B cell (primary cell): ENCODE results near the gene CNKSR2. TPM values are rescaled to one million over a fixed set of nuclear protein-coding genes. Genes with fewer than 3 reads are reported as not detected.

Experiments
- ATAC-seq: fragments of 200-7000 bp; cut with Tn5 transposase; one replicate; pipeline ENCODE4 v1.10.0; 2021; ENCODE audit warnings: low read depth, mild to moderate bottlenecking, moderate number of reproducible peaks, moderate library complexity
- CTCF ChIA-PET: fragments of 350-600 bp; sonication (Branson Sonifier 250); formaldehyde crosslinking; loops from one replicate; lab custom pipeline; 2021; ENCODE audit warnings: antibody characterized with exemption, inconsistent platforms; lab: Charles Lee
- POLR2A ChIA-PET: fragments of 350-600 bp; sonication (Branson Sonifier 250); formaldehyde crosslinking; loops from one replicate; lab custom pipeline; 2021; ENCODE audit warnings: antibody characterized with exemption; lab: Charles Lee
- DNase-seq: peaks from one replicate; pipeline ENCODE4 v3.0.0; 2013
- H2AFZ ChIP-seq: 2 replicates; pipeline ENCODE4 v1.6.1; 2012; ENCODE audit warnings: mild to moderate bottlenecking, low read depth, low read length; ENCODE audit not compliant: insufficient read depth, poor library complexity, severe bottlenecking
- H3K27ac ChIP-seq, 2 donors: 1 replicate in 1 of 2; 2 replicates in 1 of 2; pipeline ENCODE4 v1.5.1; 2012 to 2013; ENCODE audit warnings: low read length in 2 of 2, mild to moderate bottlenecking in 2 of 2, moderate library complexity in 1 of 2
- H3K27me3 ChIP-seq, 4 experiments: fragments of 200-600 bp in 1 of 4; sonication (generic) in 1 of 4; replicated peaks in 1 of 4; 1 replicate in 2 of 4; 2 replicates in 2 of 4; pipeline versions ENCODE4 v1.6.1 to v1.7.0; 2013 to 2016; ENCODE audit warnings: low read length in 3 of 4, mild to moderate bottlenecking in 2 of 4, mixed read lengths in 1 of 4, moderate library complexity in 1 of 4; ENCODE audit not compliant: insufficient read depth in 4 of 4, control insufficient read depth in 3 of 4; ENCODE audit errors: control extremely low read depth in 1 of 4
- H3K36me3 ChIP-seq, 2 experiments: replicated peaks in 1 of 2; 1 replicate in 1 of 2; 2 replicates in 1 of 2; pipeline versions ENCODE4 v1.6.1 to v1.7.1; 2013; ENCODE audit warnings: low read length in 1 of 2; ENCODE audit not compliant: insufficient read depth in 2 of 2, control insufficient read depth in 1 of 2; ENCODE audit errors: control extremely low read depth in 1 of 2, extremely low read depth in 1 of 2
- H3K4me1 ChIP-seq, 2 donors: fragments of 200-600 bp in 1 of 2; sonication (generic) in 1 of 2; 1 replicate in 1 of 2; 2 replicates in 1 of 2; pipeline versions ENCODE4 v1.5.1 to v1.6.1; 2013 to 2017; ENCODE audit warnings: low read length in 2 of 2; ENCODE audit not compliant: control insufficient read depth in 2 of 2, insufficient read depth in 2 of 2
- H3K4me2 ChIP-seq: replicated peaks from 2 replicates; pipeline ENCODE3; 2012; ENCODE audit warnings: mild to moderate bottlenecking, low read depth, low read length; ENCODE audit not compliant: poor library complexity, severe bottlenecking
- H3K4me3 ChIP-seq, 5 experiments: fragments of 200-600 bp in 1 of 5; sonication (generic) in 1 of 5; 1 replicate in 3 of 5; 2 replicates in 2 of 5; pipeline versions ENCODE4 v1.5.1 to v1.7.0; 2011 to 2016; ENCODE audit warnings: low read length in 4 of 5, mild to moderate bottlenecking in 4 of 5, low read depth in 2 of 5, control low read depth in 1 of 5, moderate library complexity in 1 of 5; ENCODE audit not compliant: insufficient read depth in 1 of 5; ENCODE audit errors: control extremely low read depth in 1 of 5, extremely low read depth in 1 of 5
- H3K79me2 ChIP-seq: fragments of 200-600 bp; sonication (generic); one replicate; pipeline ENCODE4 v1.6.0; 2016; ENCODE audit warnings: low read length; ENCODE audit not compliant: control insufficient read depth, insufficient read depth
- H3K9ac ChIP-seq: fragments of 200-600 bp; sonication (generic); 2 replicates; pipeline ENCODE4 v1.6.1; 2017; ENCODE audit warnings: mild to moderate bottlenecking, low read length, moderate library complexity
- H3K9me3 ChIP-seq, 3 donors: one replicate each; pipeline versions ENCODE4 v1.6.1 to v1.7.1; 2013; ENCODE audit warnings: low read length in 2 of 3; ENCODE audit not compliant: control insufficient read depth in 2 of 3, insufficient read depth in 1 of 3; ENCODE audit errors: control extremely low read depth in 1 of 3
- H4K20me1 ChIP-seq: 2 replicates; pipeline ENCODE4 v1.6.0; 2012; ENCODE audit warnings: mild to moderate bottlenecking, low read length; ENCODE audit not compliant: insufficient read depth, control insufficient read depth, poor library complexity, severe bottlenecking
- H3K27ac Mint-ChIP-seq: one replicate; pipeline ENCODE4 v1.8.0; 2021; ENCODE audit warnings: mixed read lengths
- H3K27me3 Mint-ChIP-seq: one replicate; pipeline ENCODE4 v1.8.0; 2021; ENCODE audit warnings: mixed read lengths
- H3K4me1 Mint-ChIP-seq: one replicate; pipeline ENCODE4 v1.8.0; 2021; ENCODE audit warnings: mixed read lengths
- H3K4me3 Mint-ChIP-seq: one replicate; pipeline ENCODE4 v1.8.0; 2021; ENCODE audit warnings: mixed read lengths
- H3K9me3 Mint-ChIP-seq: one replicate; pipeline ENCODE4 v1.8.0; 2022; ENCODE audit warnings: mixed read lengths; ENCODE audit not compliant: insufficient read depth
- CTCF ChIP-seq: fragments of 200-600 bp; IDR thresholded peaks from one replicate; pipeline ENCODE4 v1.8.0; 2022; ENCODE audit warnings: antibody characterized with exemption, mild to moderate bottlenecking
- EZH2 ChIP-seq: IDR thresholded peaks from 2 replicates; pipeline ENCODE4 v1.6.1; 2012; ENCODE audit warnings: borderline replicate concordance, low read depth, mild to moderate bottlenecking, moderate library complexity, low read length; ENCODE audit not compliant: insufficient read depth, poor library complexity, severe bottlenecking
- WGBS: methylation state at CpG from one replicate; pipeline ENCODE4 v1.1.5; 2013; ENCODE audit warnings: missing lambda C conversion rate; ENCODE audit not compliant: insufficient coverage; 5-methylcytosine and 5-hydroxymethylcytosine counted together
- intact Hi-C: fragments of 100-400 bp; cut with micrococcal nuclease; formaldehyde crosslinking; loops from one replicate; pipeline ENCODE4 v1.10.0; 2022
- polyA plus RNA-seq: library from polyadenylated mRNA; depleted of rRNA; stranded (reverse); fragments of >200 nt; gene quantifications from 2 replicates; pipeline ENCODE4 v1.2.3, GENCODE V29; 2012
- total RNA-seq, 2 donors: library from RNA; stranded (reverse); fragments of 120-200 nt in 1 of 2; gene quantifications; 1 replicate in 1 of 2; 2 replicates in 1 of 2; pipeline versions ENCODE4 v1.2.3 to v1.2.4, GENCODE V29; 2013 to 2022

The CNKSR2 gene
- total and polyA plus RNA-seq, 2 donors (not counting 1 experiment from before 2014, with no cell fraction given) = 11.5 to 18.8 TPM

GRCh38 chrX:21639775-21640174 is 265.6 kb downstream of the CNKSR2 start:
- Mint-ChIP-seq H3K4me3 (no peak overlapping the region), H3K4me1 (no peaks in the 10 kb centered on the region), H3K27me3 (no peaks in the 10 kb centered on the region), H3K27ac (no peak overlapping the region), H3K9me3 (no peaks in the 10 kb centered on the region)
- H3K4me2 ChIP-seq = no peak overlapping the region
- no peak for TF ChIP-seq CTCF
- TF ChIP-seq EZH2 = no peak
- H3K9me3 ChIP-seq = no peaks in the 10 kb centered on the region
- H3K9ac ChIP-seq = no peak overlapping the region
- DNase-seq (no peak), ATAC-seq (no peak)
- H3K4me3 ChIP-seq = no peak overlapping the region
- no peaks in the 10 kb centered on the region for H3K79me2 ChIP-seq
- no peaks in the 10 kb centered on the region for H3K36me3 ChIP-seq
- no CpG with 5 or more reads among the region's 3 CpGs for WGBS
- ChIA-PET CTCF (no interaction called here), POLR2A (no interaction called here)
- H2AFZ ChIP-seq = no peak overlapping the region
- H4K20me1 ChIP-seq = no peaks in the 10 kb centered on the region
- H3K4me1 ChIP-seq = no peaks in the 10 kb centered on the region
- H3K27ac ChIP-seq = no peak overlapping the region
- H3K27me3 ChIP-seq = no peaks in the 10 kb centered on the region
- intact Hi-C loops = no loop called here

GRCh38 chrX:21645431-21645830 is 271.2 kb downstream of the CNKSR2 start:
- Histone ChIP-seq H3K4me2 (no peak overlapping the region), H3K27ac (no peak overlapping the region), H3K27me3 (no peaks in the 10 kb centered on the region), H2AFZ (no peak overlapping the region), H3K9me3 (no peaks in the 10 kb centered on the region), H3K4me3 (no peak overlapping the region), H3K79me2 (no peaks in the 10 kb centered on the region), H3K9ac (no peak overlapping the region), H3K4me1 (no peaks in the 10 kb centered on the region), H3K36me3 (no peaks in the 10 kb centered on the region), H4K20me1 (no peaks in the 10 kb centered on the region)
- Mint-ChIP-seq H3K27me3 (no peaks in the 10 kb centered on the region), H3K4me1 (no peaks in the 10 kb centered on the region), H3K27ac (no peak overlapping the region), H3K9me3 (no peaks in the 10 kb centered on the region), H3K4me3 (no peak overlapping the region)
- DNase-seq (no peak), ATAC-seq (no peak)
- ChIA-PET POLR2A (no interaction called here), CTCF (no interaction called here)
- intact Hi-C loops = no loop called here
- TF ChIP-seq CTCF = no peak
- no peak for TF ChIP-seq EZH2
